Lower leg skin (tissue), 3 donors: Measurements from ENCODE around the gene WASHC1.
"Not testable (repeated sequence)": the region's sequence is repeated elsewhere in the genome, so short reads cannot be mapped to it uniquely, and the experiment has no call there.

Experiments used
- CTCF ChIP-seq, 3 donors: fragments of 450-650 bp; IDR thresholded peaks; one replicate each; pipeline ENCODE4 v1.5.1; 2016; ENCODE audit warnings: antibody characterized with exemption in 3 of 3, mild to moderate bottlenecking in 3 of 3, moderate library complexity in 2 of 3
- POLR2A ChIP-seq, 2 donors: fragments of 450-650 bp; IDR thresholded peaks; one replicate each; pipeline ENCODE4 v1.6.1; 2016 to 2017; ENCODE audit warnings: antibody characterized with exemption in 2 of 2, mild to moderate bottlenecking in 1 of 2, moderate library complexity in 1 of 2

- TF ChIP-seq CTCF, POLR2A (IDR thresholded peaks at IDR 0.05): not testable (repeated sequence)
These were observed 19.0 kb downstream of the WASHC1 start for GRCh38 chr9:10207-10606.
